Loucy (cell line): Measurements from ENCODE around the gene GABRR3.

Source experiments
- H2AFZ ChIP-seq: fragments of 200-600 bp; sonication (generic); 2 replicates; pipeline ENCODE4 v1.6.0; 2016; ENCODE audit warnings: antibody characterized with exemption, mild to moderate bottlenecking, low read length, moderate library complexity
- H3F3A ChIP-seq: fragments of 200-600 bp; 2 replicates; pipeline ENCODE4 v1.6.0; 2016; ENCODE audit warnings: antibody characterized with exemption, low read depth, mild to moderate bottlenecking
- H3K27me3 ChIP-seq: fragments of 200-600 bp; sonication (generic); 2 replicates; pipeline ENCODE4 v1.6.1; 2014; ENCODE audit warnings: low read length, mild to moderate bottlenecking; ENCODE audit not compliant: insufficient read depth, poor library complexity, severe bottlenecking
- H3K36me3 ChIP-seq: fragments of 200-600 bp; sonication (generic); 2 replicates; pipeline ENCODE4 v1.6.1; 2016; ENCODE audit warnings: low read length; ENCODE audit not compliant: insufficient read depth
- H3K4me1 ChIP-seq: fragments of 200-600 bp; sonication (generic); 2 replicates; pipeline ENCODE4 v1.5.1; 2014; ENCODE audit warnings: low read length, mild to moderate bottlenecking; ENCODE audit not compliant: insufficient read depth, poor library complexity, severe bottlenecking
- H3K4me2 ChIP-seq: fragments of 200-600 bp; sonication (generic); 2 replicates; pipeline ENCODE4 v1.6.0; 2014; ENCODE audit warnings: antibody characterized with exemption, low read length, low read depth, mild to moderate bottlenecking; ENCODE audit not compliant: poor library complexity, severe bottlenecking
- H3K4me3 ChIP-seq: fragments of 200-600 bp; sonication (generic); 2 replicates; pipeline ENCODE4 v1.5.1; 2014; ENCODE audit warnings: low read length, mild to moderate bottlenecking, mixed read lengths; ENCODE audit not compliant: poor library complexity, severe bottlenecking
- H3K79me2 ChIP-seq: fragments of 200-600 bp; sonication (generic); 2 replicates; pipeline ENCODE4 v1.6.1; 2014; ENCODE audit warnings: low read length; ENCODE audit not compliant: insufficient read depth
- H3K9ac ChIP-seq: fragments of 200-600 bp; sonication (generic); 2 replicates; pipeline ENCODE4 v1.6.0; 2014; ENCODE audit warnings: mild to moderate bottlenecking, low read depth, low read length, moderate library complexity; ENCODE audit not compliant: poor library complexity, severe bottlenecking
- H3K9me2 ChIP-seq: fragments of 200-600 bp; sonication (generic); replicated peaks from 2 replicates; pipeline ENCODE4 v1.6.1; 2016; ENCODE audit warnings: low read depth, low read length, mixed read lengths
- H3K9me3 ChIP-seq: fragments of 200-600 bp; sonication (generic); 2 replicates; pipeline ENCODE4 v1.6.1; 2014; ENCODE audit warnings: mild to moderate bottlenecking, antibody characterized with exemption, low read length, low read depth; ENCODE audit not compliant: insufficient read depth
- H4K20me1 ChIP-seq: fragments of 200-600 bp; sonication (generic); 2 replicates; pipeline ENCODE4 v1.6.0; 2014; ENCODE audit warnings: antibody characterized with exemption, low read length, mild to moderate bottlenecking; ENCODE audit not compliant: insufficient read depth, poor library complexity, severe bottlenecking
- EZH2phosphoT487 ChIP-seq: fragments of 200-600 bp; IDR thresholded peaks from 2 replicates; pipeline ENCODE4 v1.6.1; 2018; ENCODE audit warnings: antibody characterized with exemption, mild to moderate bottlenecking, moderate library complexity, borderline replicate concordance
- TF ChIP-seq, protein P1 (sequence below): fragments of 200-600 bp; sonication (generic); conservative IDR thresholded peaks from 2 replicates; pipeline ENCODE4 v1.5.1; 2014; ENCODE audit warnings: mild to moderate bottlenecking, antibody characterized with exemption, low read length

GABRR3 gene

DNA sequence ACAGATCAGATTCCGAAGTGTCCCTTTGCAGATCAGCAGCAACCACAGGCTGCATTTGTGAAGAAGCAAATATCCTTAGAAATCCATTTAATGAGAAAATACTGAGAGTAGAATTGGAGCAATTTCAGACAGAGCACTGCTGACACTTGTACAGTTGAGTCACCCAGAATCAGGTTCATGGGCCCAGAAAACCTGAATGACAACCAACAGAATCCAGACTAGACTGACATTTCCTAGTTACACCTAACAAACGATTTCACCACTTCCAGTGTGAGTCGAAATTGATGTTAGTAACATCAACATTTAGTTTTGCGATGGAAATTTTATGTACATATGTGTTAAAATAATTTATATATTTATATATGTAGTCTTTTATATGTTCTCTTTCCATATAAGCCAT, 16.8 kb downstream of the GABRR3 start:
- Histone ChIP-seq H3K4me1 (no peaks in the 10 kb centered on the region), H2AFZ (no peak overlapping the region), H3K4me3 (no peak overlapping the region), H3F3A (no peaks in the 10 kb centered on the region), H3K27me3 (no peaks in the 10 kb centered on the region), H4K20me1 (no peaks in the 10 kb centered on the region), H3K4me2 (no peak overlapping the region), H3K9me2 (no peaks in the 10 kb centered on the region), H3K9me3 (no peaks in the 10 kb centered on the region), H3K36me3 (no peaks in the 10 kb centered on the region), H3K9ac (no peak overlapping the region), H3K79me2 (no peaks in the 10 kb centered on the region)
- TF ChIP-seq EZH2phosphoT487 = no peak
- TF ChIP-seq, protein P1, sequence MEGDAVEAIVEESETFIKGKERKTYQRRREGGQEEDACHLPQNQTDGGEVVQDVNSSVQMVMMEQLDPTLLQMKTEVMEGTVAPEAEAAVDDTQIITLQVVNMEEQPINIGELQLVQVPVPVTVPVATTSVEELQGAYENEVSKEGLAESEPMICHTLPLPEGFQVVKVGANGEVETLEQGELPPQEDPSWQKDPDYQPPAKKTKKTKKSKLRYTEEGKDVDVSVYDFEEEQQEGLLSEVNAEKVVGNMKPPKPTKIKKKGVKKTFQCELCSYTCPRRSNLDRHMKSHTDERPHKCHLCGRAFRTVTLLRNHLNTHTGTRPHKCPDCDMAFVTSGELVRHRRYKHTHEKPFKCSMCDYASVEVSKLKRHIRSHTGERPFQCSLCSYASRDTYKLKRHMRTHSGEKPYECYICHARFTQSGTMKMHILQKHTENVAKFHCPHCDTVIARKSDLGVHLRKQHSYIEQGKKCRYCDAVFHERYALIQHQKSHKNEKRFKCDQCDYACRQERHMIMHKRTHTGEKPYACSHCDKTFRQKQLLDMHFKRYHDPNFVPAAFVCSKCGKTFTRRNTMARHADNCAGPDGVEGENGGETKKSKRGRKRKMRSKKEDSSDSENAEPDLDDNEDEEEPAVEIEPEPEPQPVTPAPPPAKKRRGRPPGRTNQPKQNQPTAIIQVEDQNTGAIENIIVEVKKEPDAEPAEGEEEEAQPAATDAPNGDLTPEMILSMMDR = no peak

DNA sequence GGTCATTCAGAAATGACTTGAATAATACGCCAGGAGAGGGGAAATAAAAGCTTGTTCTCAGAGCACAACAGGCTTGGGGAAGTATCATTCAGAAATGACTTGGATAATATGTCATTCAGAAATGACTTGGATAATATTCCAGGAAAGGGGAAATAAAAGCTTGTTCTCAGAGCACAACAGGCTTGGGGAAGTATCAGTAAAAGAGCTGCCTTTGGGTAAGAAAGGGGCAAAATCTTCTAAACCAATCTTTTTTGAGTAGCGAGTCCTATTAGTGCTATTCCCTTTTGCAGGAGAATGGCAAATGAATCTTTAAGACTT, 20.9 kb downstream of the GABRR3 start:
- no peaks in the 10 kb centered on the region for H3K4me1 ChIP-seq
- no peaks in the 10 kb centered on the region for H3K27me3 ChIP-seq
- no peak overlapping the region for H3K9ac ChIP-seq
- TF ChIP-seq, protein P1 = no peak
- no peak for TF ChIP-seq EZH2phosphoT487
- no peaks in the 10 kb centered on the region for H3K79me2 ChIP-seq
- no peaks in the 10 kb centered on the region for H3K9me2 ChIP-seq
- H4K20me1 ChIP-seq = no peaks in the 10 kb centered on the region
- no peaks in the 10 kb centered on the region for H3K9me3 ChIP-seq
- H3F3A ChIP-seq = no peaks in the 10 kb centered on the region
- no peak overlapping the region for H3K4me3 ChIP-seq
- no peaks in the 10 kb centered on the region for H3K36me3 ChIP-seq
- no peak overlapping the region for H2AFZ ChIP-seq
- no peak overlapping the region for H3K4me2 ChIP-seq

DNA sequence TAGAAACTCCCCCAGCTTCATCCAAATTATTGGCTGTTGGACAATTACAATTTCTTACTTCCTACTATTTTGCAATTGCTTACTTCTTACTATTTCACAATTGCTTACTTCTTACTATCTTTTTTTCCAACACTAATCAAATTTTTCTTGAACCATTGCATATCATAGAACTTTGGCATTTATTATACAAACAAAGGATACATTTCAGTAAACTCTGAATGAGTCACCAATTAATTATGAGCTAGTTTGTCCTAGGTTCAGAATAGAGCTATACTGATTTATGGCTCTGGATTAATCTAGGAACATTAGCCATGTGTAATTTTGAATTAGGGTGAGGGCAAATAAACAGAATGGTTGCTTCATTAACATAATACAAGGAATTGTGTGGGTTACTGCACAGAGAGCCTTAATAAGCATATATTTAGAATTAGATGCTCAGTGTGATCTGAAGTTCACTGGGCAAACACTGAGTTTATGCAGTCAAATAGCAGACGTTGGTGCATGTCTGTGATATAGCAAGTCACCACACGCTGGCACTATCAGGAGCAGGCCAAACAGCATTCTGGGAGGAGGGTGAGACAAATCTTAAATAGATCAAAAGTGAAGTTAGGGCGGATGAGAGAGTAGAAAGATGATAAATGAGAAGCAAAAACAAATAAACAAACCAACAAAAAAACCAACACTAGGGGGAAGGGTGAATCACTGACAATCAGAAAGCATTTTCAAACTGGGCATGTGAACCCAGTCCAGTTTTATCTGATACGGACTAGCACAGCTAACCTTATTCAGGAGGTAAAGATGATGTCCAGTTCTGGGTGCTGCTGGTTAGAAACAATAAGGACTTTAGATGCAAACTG, 21.5 kb downstream of the GABRR3 start:
- Histone ChIP-seq H3K4me2 (no peak overlapping the region), H3K9ac (no peak overlapping the region), H2AFZ (no peak overlapping the region; the same call in 1 of the 2 replicates)

More for the DNA sequence above, 21.5 kb downstream of the GABRR3 start:
- Histone ChIP-seq H3K79me2 (no peaks in the 10 kb centered on the region), H4K20me1 (no peaks in the 10 kb centered on the region), H3K9me3 (no peaks in the 10 kb centered on the region), H3K27me3 (no peaks in the 10 kb centered on the region), H3K9me2 (no peaks in the 10 kb centered on the region), H3F3A (no peaks in the 10 kb centered on the region), H3K4me1 (peaks cover 5% of the 10 kb centered on the region), H3K36me3 (no peaks in the 10 kb centered on the region), H3K4me3 (no peak overlapping the region)
- no peak for TF ChIP-seq EZH2phosphoT487
- TF ChIP-seq, protein P1 = 0 out of 2 replicates have a peak, but pooled peaks have one; percentile 15
